Measurements from ENCODE around the gene SMURF2.

SMURF2 gene

GRCh38 chr17:64520359-64520758, 141.7 kb downstream of the SMURF2 start:
- no peak overlapping the region for H3K4me3 ChIP-seq (ENCODE audit: low read length)
- DNase-seq (ENCODE audit: low read depth): no peak
- TF ChIP-seq, protein P1, sequence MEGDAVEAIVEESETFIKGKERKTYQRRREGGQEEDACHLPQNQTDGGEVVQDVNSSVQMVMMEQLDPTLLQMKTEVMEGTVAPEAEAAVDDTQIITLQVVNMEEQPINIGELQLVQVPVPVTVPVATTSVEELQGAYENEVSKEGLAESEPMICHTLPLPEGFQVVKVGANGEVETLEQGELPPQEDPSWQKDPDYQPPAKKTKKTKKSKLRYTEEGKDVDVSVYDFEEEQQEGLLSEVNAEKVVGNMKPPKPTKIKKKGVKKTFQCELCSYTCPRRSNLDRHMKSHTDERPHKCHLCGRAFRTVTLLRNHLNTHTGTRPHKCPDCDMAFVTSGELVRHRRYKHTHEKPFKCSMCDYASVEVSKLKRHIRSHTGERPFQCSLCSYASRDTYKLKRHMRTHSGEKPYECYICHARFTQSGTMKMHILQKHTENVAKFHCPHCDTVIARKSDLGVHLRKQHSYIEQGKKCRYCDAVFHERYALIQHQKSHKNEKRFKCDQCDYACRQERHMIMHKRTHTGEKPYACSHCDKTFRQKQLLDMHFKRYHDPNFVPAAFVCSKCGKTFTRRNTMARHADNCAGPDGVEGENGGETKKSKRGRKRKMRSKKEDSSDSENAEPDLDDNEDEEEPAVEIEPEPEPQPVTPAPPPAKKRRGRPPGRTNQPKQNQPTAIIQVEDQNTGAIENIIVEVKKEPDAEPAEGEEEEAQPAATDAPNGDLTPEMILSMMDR (conservative IDR thresholded peaks at IDR 0.05; ENCODE audit: low read depth, low read length): no peak

DNA sequence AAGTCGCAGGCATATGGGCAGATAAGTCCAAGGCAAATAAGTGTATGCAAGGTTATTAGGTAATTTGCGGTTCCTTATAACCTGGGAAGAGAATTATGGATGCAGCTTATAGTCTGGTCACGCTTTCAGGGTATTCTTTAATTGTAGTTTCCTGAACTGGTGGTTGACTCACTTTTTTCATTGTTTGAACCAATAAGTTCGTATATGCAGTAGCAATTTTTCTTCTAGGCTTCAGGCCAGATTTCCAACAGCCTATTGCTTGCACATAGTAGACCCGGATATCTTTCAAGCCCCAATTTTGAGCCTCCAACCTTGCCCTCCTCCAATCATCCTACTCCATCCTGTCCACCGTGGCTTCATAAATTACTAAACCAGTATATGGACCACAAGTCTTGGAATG, 142.5 kb downstream of the SMURF2 start:
- TF ChIP-seq, protein P1 (conservative IDR thresholded peaks at IDR 0.05; ENCODE audit: low read depth, low read length): no peak
- no peak overlapping the region for H3K4me3 ChIP-seq (ENCODE audit: low read length)
- DNase-seq (ENCODE audit: low read depth): no peak

- TF ChIP-seq, protein P1 (conservative IDR thresholded peaks at IDR 0.05; ENCODE audit: low read depth, low read length): no peak
- DNase-seq (ENCODE audit: low read depth): no peak
- no peak overlapping the region for H3K4me3 ChIP-seq (ENCODE audit: low read length)
These were observed 146.3 kb downstream of the SMURF2 start for GRCh38 chr17:64515829-64516228.

DNA sequence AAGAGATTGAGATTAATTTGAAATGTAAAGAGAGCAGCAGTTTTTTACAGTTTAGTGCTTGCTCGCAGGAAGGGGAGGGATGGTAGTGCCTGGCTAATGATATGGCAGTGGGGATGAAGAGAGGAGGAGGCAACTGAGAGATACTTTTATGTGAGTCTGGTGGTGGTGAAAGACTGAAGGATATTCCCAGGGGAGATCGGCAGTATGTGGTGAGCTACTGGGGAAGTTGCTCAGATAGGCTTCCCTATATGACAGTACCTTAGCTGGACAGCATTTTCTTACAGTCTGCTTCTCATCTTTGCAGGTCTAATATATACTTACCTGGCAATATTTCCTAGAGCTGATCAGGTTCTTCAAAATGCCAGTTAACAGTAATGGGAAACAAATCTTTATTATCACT, 146.7 kb downstream of the SMURF2 start:
- H3K4me3 ChIP-seq (ENCODE audit: low read length): no peak overlapping the region
- no peak for DNase-seq (ENCODE audit: low read depth)
- TF ChIP-seq, protein P1 (conservative IDR thresholded peaks at IDR 0.05; ENCODE audit: low read depth, low read length): no peak

GRCh38 chr17:64509179-64509578, 152.9 kb downstream of the SMURF2 start:
- no peak overlapping the region for H3K4me3 ChIP-seq (ENCODE audit: low read length)
- TF ChIP-seq, protein P1 (conservative IDR thresholded peaks at IDR 0.05; ENCODE audit: low read depth, low read length): no peak
- DNase-seq (ENCODE audit: low read depth): no peak

DNA sequence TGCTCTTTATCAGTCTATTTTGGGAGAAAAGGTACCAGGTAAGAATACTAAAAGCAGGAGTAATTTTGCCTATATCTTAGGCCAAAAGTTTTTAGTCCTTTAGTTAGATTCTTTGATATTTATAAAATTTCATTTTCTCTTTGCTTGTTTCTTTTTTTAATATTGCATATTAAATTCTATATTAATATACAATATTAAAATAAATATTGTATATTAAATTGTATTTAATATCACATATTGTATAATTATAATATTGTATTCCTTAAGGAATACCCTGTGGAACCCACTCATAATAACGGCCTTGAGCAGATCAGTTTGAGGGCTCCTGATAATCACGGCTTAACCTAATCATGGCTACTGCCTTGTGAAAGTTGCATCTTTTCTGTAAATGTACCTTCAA, 153.4 kb downstream of the SMURF2 start:
- no peak for DNase-seq (ENCODE audit: low read depth)
- peak overlapping the region; percentile 60 for H3K4me3 ChIP-seq (ENCODE audit: low read length)
- TF ChIP-seq, protein P1 (conservative IDR thresholded peaks at IDR 0.05; ENCODE audit: low read depth, low read length): no peak

- DNase-seq (ENCODE audit: low read depth): peak; percentile 63
- peak overlapping the region; percentile 60 for H3K4me3 ChIP-seq (ENCODE audit: low read length)
- TF ChIP-seq, protein P1 (conservative IDR thresholded peaks at IDR 0.05; ENCODE audit: low read depth, low read length): peak; percentile 60
These were observed 154.7 kb downstream of the SMURF2 start for GRCh38 chr17:64507413-64507782.

Measured in retinal pigment epithelial cell (primary cell).